Keratinocyte (primary cell): ENCODE results near the gene FMNL2. TPM values are rescaled to one million over a fixed set of nuclear protein-coding genes. Genes with fewer than 3 reads are reported as not detected.

Experiments
- DNase-seq: peaks from one replicate; pipeline ENCODE4 v3.0.0-alpha.2; 2011; ENCODE audit warnings: low read depth, missing footprints, low spot score
- FAIRE-seq: peaks from 2 replicates; lab custom pipeline; 2011; peaks lifted over from hg19 to GRCh38; lab: Jason Lieb, UNC
- H2AFZ ChIP-seq: 2 replicates; pipeline ENCODE4 v1.6.0; 2012; ENCODE audit warnings: low read length, control low read depth, inconsistent platforms; ENCODE audit not compliant: control insufficient read depth
- H3K27ac ChIP-seq: 2 replicates; pipeline ENCODE4 v1.5.1; 2011; ENCODE audit warnings: low read length; ENCODE audit not compliant: control insufficient read depth, insufficient read depth
- H3K27me3 ChIP-seq: 3 replicates; pipeline ENCODE4 v1.6.0; 2011; ENCODE audit warnings: low read length; ENCODE audit not compliant: control insufficient read depth, insufficient read depth; ENCODE audit errors: extremely low read depth
- H3K36me3 ChIP-seq, 2 experiments: 2 replicates in 1 of 2; 3 replicates in 1 of 2; pipeline ENCODE4 v1.5.1; 2011; ENCODE audit warnings: low read length in 2 of 2, mild to moderate bottlenecking in 1 of 2; ENCODE audit not compliant: control insufficient read depth in 2 of 2, insufficient read depth in 2 of 2; ENCODE audit errors: extremely low read depth in 1 of 2
- H3K4me1 ChIP-seq: 3 replicates; pipeline ENCODE4 v1.5.1; 2011; ENCODE audit warnings: low read length; ENCODE audit not compliant: control insufficient read depth, insufficient read depth; ENCODE audit errors: extremely low read depth
- H3K4me2 ChIP-seq: 3 replicates; pipeline ENCODE4 v1.6.0; 2011; ENCODE audit warnings: low read depth, low read length; ENCODE audit not compliant: control insufficient read depth, insufficient read depth; ENCODE audit errors: extremely low read depth
- H3K4me3 ChIP-seq, 3 experiments: fragments of 200-600 bp in 1 of 3; sonication (generic) in 1 of 3; 2 replicates in 2 of 3; 3 replicates in 1 of 3; pipeline ENCODE4 v1.5.1; 2011 to 2016; ENCODE audit warnings: low read length in 3 of 3, mild to moderate bottlenecking in 3 of 3, control low read depth in 2 of 3, inconsistent platforms in 1 of 3, low read depth in 1 of 3, mixed read lengths in 1 of 3, mixed run types in 1 of 3, moderate library complexity in 1 of 3; ENCODE audit not compliant: control insufficient read depth in 2 of 3, insufficient read depth in 2 of 3; ENCODE audit errors: extremely low read depth in 1 of 3
- H3K79me2 ChIP-seq: 2 replicates; pipeline ENCODE4 v1.6.0; 2012; ENCODE audit warnings: low read length; ENCODE audit not compliant: control insufficient read depth, insufficient read depth
- H3K9ac ChIP-seq: 3 replicates; pipeline ENCODE4 v1.6.0; 2011; ENCODE audit warnings: low read length; ENCODE audit not compliant: control insufficient read depth, insufficient read depth; ENCODE audit errors: extremely low read depth
- H3K9me1 ChIP-seq: 3 replicates; pipeline ENCODE4 v1.6.0; 2011; ENCODE audit warnings: low read length; ENCODE audit not compliant: control insufficient read depth, insufficient read depth; ENCODE audit errors: extremely low read depth
- H3K9me3 ChIP-seq: 2 replicates; pipeline ENCODE4 v1.5.1; 2012; ENCODE audit warnings: low read depth, low read length; ENCODE audit not compliant: control insufficient read depth
- H4K20me1 ChIP-seq: 3 replicates; pipeline ENCODE4 v1.6.0; 2011; ENCODE audit warnings: low read length; ENCODE audit not compliant: control insufficient read depth, insufficient read depth; ENCODE audit errors: extremely low read depth
- CTCF ChIP-seq, 3 experiments: IDR thresholded peaks in 1 of 3; conservative IDR thresholded peaks in 1 of 3; optimal IDR thresholded peaks in 1 of 3; 2 replicates in 2 of 3; 3 replicates in 1 of 3; pipeline versions ENCODE3 to v1.5.1; 2011; ENCODE audit warnings: low read length in 3 of 3, mild to moderate bottlenecking in 3 of 3, moderate library complexity in 2 of 3, control low read depth in 1 of 3, inconsistent platforms in 1 of 3; ENCODE audit not compliant: insufficient read depth in 2 of 3; ENCODE audit errors: extremely low read depth in 1 of 3
- EZH2 ChIP-seq: IDR thresholded peaks from one replicate; pipeline ENCODE4 v1.6.1; 2012; ENCODE audit warnings: inconsistent platforms, mild to moderate bottlenecking, low read length, moderate library complexity
- dilution Hi-C: fragments of 300-500 bp; cut with MboI; formaldehyde crosslinking; loops from one replicate; pipeline ENCODE4 v1.7.0; 2020; ENCODE audit warnings: low sequenced_read_pairs; ENCODE audit not compliant: extremely low pct_ligation_motif_present
- polyA plus RNA-seq, 5 experiments: library from polyadenylated mRNA; depleted of rRNA in 3 of 5; stranded (reverse) in 3 of 5; stranded (forward) in 1 of 5; unstranded in 1 of 5; fragments of >200 nt; gene quantifications; 1 replicate in 1 of 5; 2 replicates in 3 of 5; 3 replicates in 1 of 5; pipeline versions ENCODE4 v1.2.1 to v1.2.3, GENCODE V29; 2011 to 2012; ENCODE audit warnings: missing spikeins in 2 of 5, low read depth in 1 of 5, low replicate concordance in 1 of 5

Gene FMNL2
- polyA plus RNA-seq, 1 donor (not counting 4 experiments of a cell fraction or from before 2014, with no cell fraction given), result 62.7 TPM

- H3K36me3 ChIP-seq, result peaks cover 4 to 6% of the 10 kb centered on the region in 2 experiments
- no peaks in the 10 kb centered on the region for H3K9me3 ChIP-seq
- H2AFZ ChIP-seq, result no peak overlapping the region
- H3K9me1 ChIP-seq, result peaks cover 2% of the 10 kb centered on the region
- no peak overlapping the region for H3K9ac ChIP-seq
- no peaks in the 10 kb centered on the region for H3K27me3 ChIP-seq
- no peaks in the 10 kb centered on the region for H4K20me1 ChIP-seq
- FAIRE-seq, result no peak
- DNase-seq, result no peak
- peaks cover 23% of the 10 kb centered on the region for H3K4me1 ChIP-seq
- no peaks in the 10 kb centered on the region for H3K79me2 ChIP-seq
- TF ChIP-seq CTCF (optimal IDR thresholded peaks at IDR 0.05 in 1 of 3, IDR thresholded peaks at IDR 0.05 in 1 of 3, conservative IDR thresholded peaks at IDR 0.05 in 1 of 3; ENCODE audit: extremely low read depth in 1 of 3, insufficient read depth in 2 of 3, low read length in 3 of 3) (no peak), EZH2 (no peak)
- no peak overlapping the region for H3K4me3 ChIP-seq
- dilution Hi-C loops, result no loop called here
- no peak overlapping the region for H3K4me2 ChIP-seq
- no peak overlapping the region for H3K27ac ChIP-seq
Measured at GRCh38 chr2:152556506-152556905, 221.5 kb downstream of the FMNL2 start.

GRCh38 chr2:152557273-152557888, 222.4 kb downstream of the FMNL2 start:
- dilution Hi-C loops, result no loop called here
- Histone ChIP-seq H3K36me3 (peaks cover 4 to 6% of the 10 kb centered on the region in 2 experiments), H2AFZ (no peak overlapping the region), H3K9me3 (no peaks in the 10 kb centered on the region), H3K4me1 (peaks cover 23% of the 10 kb centered on the region), H3K27ac (no peak overlapping the region), H3K9me1 (peaks cover 2% of the 10 kb centered on the region), H3K4me3 (no peak overlapping the region), H3K79me2 (no peaks in the 10 kb centered on the region), H4K20me1 (no peaks in the 10 kb centered on the region), H3K9ac (no peak overlapping the region), H3K4me2 (no peak overlapping the region), H3K27me3 (no peaks in the 10 kb centered on the region)
- FAIRE-seq (no peak), DNase-seq (no peak)
- TF ChIP-seq CTCF (optimal IDR thresholded peaks at IDR 0.05 in 1 of 3, IDR thresholded peaks at IDR 0.05 in 1 of 3, conservative IDR thresholded peaks at IDR 0.05 in 1 of 3; ENCODE audit: extremely low read depth in 1 of 3, insufficient read depth in 2 of 3, low read length in 3 of 3) (no peak), EZH2 (no peak)
